ENCODE measurements around the gene PIGX. TPM values are rescaled to one million over a fixed set of nuclear protein-coding genes. Genes with fewer than 3 reads are reported as not detected.
"Not testable (repeated sequence)": the region's sequence is repeated elsewhere in the genome, so short reads cannot be mapped to it uniquely, and the experiment has no call there.

The PIGX gene
- total and polyA plus RNA-seq, 7 donors: 7.5 to 43.4 (median 19.4) TPM

- H3K27me3 ChIP-seq (ENCODE audit: insufficient read depth in 3 of 3, low read length in 2 of 3): no peaks in the 10 kb centered on the region
- 78 to 86% (median 84%) methylated on average over 6 of the region's 6 CpGs for WGBS, 3 donors
- H3K4me3 ChIP-seq: no peak overlapping the region
- peaks cover 0 to 23% of the 10 kb centered on the region in 2 donors for H3K36me3 ChIP-seq (ENCODE audit: insufficient read depth in 1 of 2, low read depth in 1 of 2)
- no peak overlapping the region for H3K27ac ChIP-seq
- intact Hi-C loops (cut with DNase I): no loop called here
- DNase-seq (no peak), ATAC-seq (no peak)
- peaks cover 20% of the 10 kb centered on the region for H3K4me1 ChIP-seq
- TF ChIP-seq CTCF (IDR thresholded peaks at IDR 0.05): no peak
- H3K9me3 ChIP-seq: no peaks in the 10 kb centered on the region
These were observed 25.5 kb downstream of the PIGX start for GRCh38 chr3:196737655-196738054.

GRCh38 chr3:196739671-196740480 lies 27.7 kb downstream of the PIGX start, which contains the start of gene PAK2:
TSS of gene PAK2 (plus strand) at chr3:196739857. CDS start at chr3:196782647, 42,790 bp downstream.
- intact Hi-C loops (cut with DNase I): loop anchor here (2.0 to 10.0 kb wide), 3 partner anchors 55 to 203 kb away; partner anchors contain the start of gene NCBP2 (in 1 of the 2)
- H3K4me3 ChIP-seq: peak within 1 kb of the TSS; percentile 78
- peak within 1 kb of the TSS; percentile 91 for H3K27ac ChIP-seq
- DNase-seq: peak; percentile 93 to 96
- H3K36me3 ChIP-seq (ENCODE audit: insufficient read depth in 1 of 2, low read depth in 1 of 2): peaks cover 0 to 1% of the 10 kb centered on the region in 2 donors
- H3K4me1 ChIP-seq: peaks cover 25% of the 10 kb centered on the region
- H3K9me3 ChIP-seq: no peaks in the 10 kb centered on the region
- 0 to 1% (median 1%) methylated on average over 32 to 84 of the region's 86 CpGs for WGBS, 3 donors
- no peak for TF ChIP-seq CTCF (IDR thresholded peaks at IDR 0.05)
- ATAC-seq: peak; percentile 95 to 97 (median 96)
- no peaks in the 10 kb centered on the region for H3K27me3 ChIP-seq (ENCODE audit: insufficient read depth in 3 of 3, low read length in 2 of 3)

- DNase-seq: peak in 1 of 2 donors; percentile 16
- Histone ChIP-seq H3K27me3 (ENCODE audit: insufficient read depth in 3 of 3, low read length in 2 of 3) (no peaks in the 10 kb centered on the region), H3K36me3 (ENCODE audit: insufficient read depth in 1 of 2, low read depth in 1 of 2) (no peaks in the 10 kb centered on the region), H3K27ac (peak overlapping the region; percentile 91), H3K4me1 (peaks cover 25% of the 10 kb centered on the region), H3K9me3 (no peaks in the 10 kb centered on the region), H3K4me3 (peak overlapping the region; percentile 78)
- intact Hi-C loops (cut with DNase I): loop anchor here (2.0 to 10.0 kb wide), 3 partner anchors 54 to 202 kb away; partner anchors contain the start of gene NCBP2 (in 1 of the 2)
- WGBS, 3 donors: 0 to 1% (median 1%) methylated on average over 30 of the region's 30 CpGs
- no peak for TF ChIP-seq CTCF (IDR thresholded peaks at IDR 0.05)
- ATAC-seq: peak in 3 of 4 donors; percentile 29 to 50 (median 29)
These were observed 28.5 kb downstream of the PIGX start for GRCh38 chr3:196740481-196741248.

GRCh38 chr3:196741249-196741889 lies 29.2 kb downstream of the PIGX start:
- intact Hi-C loops (cut with DNase I): loop anchor here (2.0 to 10.0 kb wide), 3 partner anchors 53 to 201 kb away; partner anchors contain the start of gene NCBP2 (in 1 of the 2)
- 18 to 26% (median 26%) methylated on average over 5 of the region's 5 CpGs for WGBS, 3 donors

GRCh38 chr3:196743569-196743968 lies 31.4 kb downstream of the PIGX start:
- intact Hi-C loops (cut with DNase I): loop anchor here (10.0 kb wide), 2 partner anchors 51 to 71 kb away; no protein-coding TSS in a partner anchor
- not testable (repeated sequence) for H3K27ac ChIP-seq; DNase-seq; H3K9me3 ChIP-seq; H3K36me3 ChIP-seq (ENCODE audit: insufficient read depth in 1 of 2, low read depth in 1 of 2); ATAC-seq; H3K4me3 ChIP-seq; H3K27me3 ChIP-seq (ENCODE audit: insufficient read depth in 3 of 3, low read length in 2 of 3)
- WGBS, 3 donors: 92 to 95% (median 94%) methylated on average over 10 of the region's 10 CpGs
- H3K4me1 ChIP-seq: peaks cover 25% of the 10 kb centered on the region

More at GRCh38 chr3:196741249-196741889, 29.2 kb downstream of the PIGX start:
- peaks cover 25% of the 10 kb centered on the region for H3K4me1 ChIP-seq
- peak overlapping the region; percentile 78 for H3K4me3 ChIP-seq
- TF ChIP-seq CTCF (IDR thresholded peaks at IDR 0.05): no peak
- no peaks in the 10 kb centered on the region for H3K9me3 ChIP-seq
- ATAC-seq (no peak), DNase-seq (no peak)
- H3K36me3 ChIP-seq (ENCODE audit: insufficient read depth in 1 of 2, low read depth in 1 of 2): peaks cover 0 to 5% of the 10 kb centered on the region in 2 donors
- H3K27ac ChIP-seq: peak overlapping the region; percentile 91
- no peaks in the 10 kb centered on the region for H3K27me3 ChIP-seq (ENCODE audit: insufficient read depth in 3 of 3, low read length in 2 of 3)

All from psoas muscle (tissue), 8 donors.